Activated naive CD4-positive, alpha-beta T cell treated with anti-CD3 and anti-CD28 coated beads, Interleukin-2, amount 50 U/mL, for 24 hours (primary cell): Measurements from ENCODE around the gene SEMA4G.

Source experiments
- H3K27ac Mint-ChIP-seq: one replicate; pipeline ENCODE4 v1.8.0; 2021; ENCODE audit warnings: mild to moderate bottlenecking, mixed read lengths
- H3K27me3 Mint-ChIP-seq: one replicate; pipeline ENCODE4 v1.8.0; 2021; ENCODE audit warnings: mixed read lengths
- H3K36me3 Mint-ChIP-seq: one replicate; pipeline ENCODE4 v1.8.0; 2021; ENCODE audit warnings: mixed read lengths
- H3K4me1 Mint-ChIP-seq: one replicate; pipeline ENCODE4 v1.8.0; 2021; ENCODE audit warnings: mixed read lengths
- H3K4me3 Mint-ChIP-seq: one replicate; pipeline ENCODE4 v1.8.0; 2021; ENCODE audit warnings: mild to moderate bottlenecking, mixed read lengths
- H3K9me3 Mint-ChIP-seq: one replicate; pipeline ENCODE4 v1.8.0; 2021; ENCODE audit warnings: mixed read lengths

SEMA4G gene

GRCh38 chr10:101006593-101007098 lies 37.3 kb downstream of the SEMA4G start:
- Mint-ChIP-seq H3K9me3 (no peaks in the 10 kb centered on the region), H3K4me3 (no peak overlapping the region), H3K27me3 (no peaks in the 10 kb centered on the region), H3K36me3 (no peaks in the 10 kb centered on the region), H3K4me1 (no peaks in the 10 kb centered on the region), H3K27ac (no peak overlapping the region)

GRCh38 chr10:101007099-101007711 lies 37.9 kb downstream of the SEMA4G start:
- Mint-ChIP-seq H3K4me3 (no peak overlapping the region), H3K27ac (no peak overlapping the region), H3K4me1 (no peaks in the 10 kb centered on the region), H3K27me3 (no peaks in the 10 kb centered on the region), H3K9me3 (no peaks in the 10 kb centered on the region), H3K36me3 (no peaks in the 10 kb centered on the region)

GRCh38 chr10:101007915-101008822 lies 38.9 kb downstream of the SEMA4G start:
- no peaks in the 10 kb centered on the region for H3K9me3 Mint-ChIP-seq
- H3K27me3 Mint-ChIP-seq = peaks cover 1% of the 10 kb centered on the region
- H3K4me1 Mint-ChIP-seq = peaks cover 7% of the 10 kb centered on the region
- H3K36me3 Mint-ChIP-seq = no peaks in the 10 kb centered on the region
- H3K4me3 Mint-ChIP-seq = no peak overlapping the region
- H3K27ac Mint-ChIP-seq = no peak overlapping the region

- no peaks in the 10 kb centered on the region for H3K36me3 Mint-ChIP-seq
- H3K4me1 Mint-ChIP-seq = peaks cover 11% of the 10 kb centered on the region
- peaks cover 3% of the 10 kb centered on the region for H3K27me3 Mint-ChIP-seq
- no peak overlapping the region for H3K27ac Mint-ChIP-seq
- H3K9me3 Mint-ChIP-seq = no peaks in the 10 kb centered on the region
- no peak overlapping the region for H3K4me3 Mint-ChIP-seq
Observed at GRCh38 chr10:101008823-101009423, 39.6 kb downstream of the SEMA4G start.

GRCh38 chr10:101010329-101010728 lies 41.0 kb downstream of the SEMA4G start:
- peaks cover 4% of the 10 kb centered on the region for H3K27me3 Mint-ChIP-seq
- no peaks in the 10 kb centered on the region for H3K36me3 Mint-ChIP-seq
- H3K27ac Mint-ChIP-seq = no peak overlapping the region

GRCh38 chr10:101011517-101012423 lies 42.5 kb downstream of the SEMA4G start:
- Mint-ChIP-seq H3K36me3 (no peaks in the 10 kb centered on the region), H3K27ac (no peak overlapping the region), H3K27me3 (peaks cover 13% of the 10 kb centered on the region), H3K4me3 (no peak overlapping the region), H3K4me1 (peaks cover 24% of the 10 kb centered on the region), H3K9me3 (no peaks in the 10 kb centered on the region)

More at GRCh38 chr10:101010329-101010728, 41.0 kb downstream of the SEMA4G start:
- Mint-ChIP-seq H3K4me3 (no peak overlapping the region), H3K4me1 (peaks cover 23% of the 10 kb centered on the region), H3K9me3 (no peaks in the 10 kb centered on the region)

- Mint-ChIP-seq H3K36me3 (no peaks in the 10 kb centered on the region), H3K4me3 (no peak overlapping the region), H3K9me3 (no peaks in the 10 kb centered on the region), H3K27ac (no peak overlapping the region), H3K4me1 (peaks cover 24% of the 10 kb centered on the region), H3K27me3 (peaks cover 22% of the 10 kb centered on the region)
Observed at GRCh38 chr10:101012525-101013364, 43.4 kb downstream of the SEMA4G start.

- Mint-ChIP-seq H3K27me3 (peaks cover 23% of the 10 kb centered on the region), H3K4me1 (peaks cover 24% of the 10 kb centered on the region), H3K4me3 (no peak overlapping the region), H3K36me3 (no peaks in the 10 kb centered on the region), H3K27ac (no peak overlapping the region), H3K9me3 (no peaks in the 10 kb centered on the region)
Observed at GRCh38 chr10:101013365-101013825, 44.1 kb downstream of the SEMA4G start.

- Mint-ChIP-seq H3K4me1 (peaks cover 24% of the 10 kb centered on the region), H3K9me3 (no peaks in the 10 kb centered on the region), H3K27ac (peak overlapping the region; percentile 13), H3K27me3 (peaks cover 26% of the 10 kb centered on the region), H3K36me3 (no peaks in the 10 kb centered on the region), H3K4me3 (no peak overlapping the region)
Observed at GRCh38 chr10:101014230-101014884, 45.1 kb downstream of the SEMA4G start.

GRCh38 chr10:101014966-101015581 lies 45.8 kb downstream of the SEMA4G start:
- H3K27me3 Mint-ChIP-seq = peaks cover 28% of the 10 kb centered on the region
- no peak overlapping the region for H3K4me3 Mint-ChIP-seq
- H3K4me1 Mint-ChIP-seq = peaks cover 24% of the 10 kb centered on the region
- no peaks in the 10 kb centered on the region for H3K36me3 Mint-ChIP-seq
- H3K9me3 Mint-ChIP-seq = no peaks in the 10 kb centered on the region
- H3K27ac Mint-ChIP-seq = no peak overlapping the region

GRCh38 chr10:101015582-101015973 lies 46.3 kb downstream of the SEMA4G start:
- peaks cover 24% of the 10 kb centered on the region for H3K4me1 Mint-ChIP-seq
- H3K27ac Mint-ChIP-seq = no peak overlapping the region
- H3K4me3 Mint-ChIP-seq = no peak overlapping the region
- no peaks in the 10 kb centered on the region for H3K36me3 Mint-ChIP-seq
- peaks cover 28% of the 10 kb centered on the region for H3K27me3 Mint-ChIP-seq
- H3K9me3 Mint-ChIP-seq = no peaks in the 10 kb centered on the region

- H3K4me3 Mint-ChIP-seq = no peak overlapping the region
- no peaks in the 10 kb centered on the region for H3K36me3 Mint-ChIP-seq
- peaks cover 24% of the 10 kb centered on the region for H3K4me1 Mint-ChIP-seq
- no peak overlapping the region for H3K27ac Mint-ChIP-seq
- H3K27me3 Mint-ChIP-seq = peaks cover 31% of the 10 kb centered on the region
- H3K9me3 Mint-ChIP-seq = no peaks in the 10 kb centered on the region
Observed at GRCh38 chr10:101016814-101017213, 47.5 kb downstream of the SEMA4G start.

- H3K27me3 Mint-ChIP-seq = peaks cover 30% of the 10 kb centered on the region
- no peak overlapping the region for H3K27ac Mint-ChIP-seq
Observed at GRCh38 chr10:101018118-101018599, 48.9 kb downstream of the SEMA4G start.

More at GRCh38 chr10:101018118-101018599, 48.9 kb downstream of the SEMA4G start:
- Mint-ChIP-seq H3K9me3 (no peaks in the 10 kb centered on the region), H3K36me3 (no peaks in the 10 kb centered on the region), H3K4me3 (no peak overlapping the region), H3K4me1 (peaks cover 17% of the 10 kb centered on the region)
